Retinal pigment epithelial cell (primary cell): ENCODE data around the gene TPP1.
A peak's percentile ranks its signal among the peaks of the same experiment; 100 is the strongest.

Experiments used
- DNase-seq: peaks from one replicate; pipeline ENCODE4 v3.0.0-alpha.2; 2010; ENCODE audit warnings: low read depth
- H3K4me3 ChIP-seq: 2 replicates; pipeline ENCODE4 v1.5.1; 2011; ENCODE audit warnings: mild to moderate bottlenecking, low read length, control low read depth, moderate library complexity
- CTCF ChIP-seq: conservative IDR thresholded peaks from 2 replicates; pipeline ENCODE4 v1.5.1; 2011; ENCODE audit warnings: low read depth, low read length, control low read depth, inconsistent platforms

The TPP1 gene

GRCh38 chr11:6615882-6616585 lies 3.2 kb downstream of the TPP1 start:
- DNase-seq, result no peak
- TF ChIP-seq CTCF, result no peak
- H3K4me3 ChIP-seq, result no peak overlapping the region

DNA sequence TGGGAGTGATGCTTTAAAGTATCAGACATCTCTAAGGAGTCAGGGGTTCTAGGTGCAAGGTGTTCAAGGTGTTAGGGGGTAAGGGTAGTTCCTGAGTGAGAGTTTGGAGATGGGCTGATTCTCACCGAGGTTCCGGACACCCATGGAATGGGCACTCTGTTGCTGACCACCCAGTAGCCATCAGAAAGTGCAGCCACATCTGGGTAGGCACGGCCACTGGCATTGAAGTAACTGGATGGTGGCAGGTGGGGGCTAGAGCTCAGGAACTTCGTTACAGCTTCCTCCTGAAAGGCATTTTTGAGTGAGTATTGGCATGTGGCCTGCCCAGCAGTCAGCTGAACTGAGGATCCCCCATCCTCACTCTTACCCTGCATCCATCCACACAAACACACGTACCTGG lies 4.2 kb downstream of the TPP1 start:
- no peak overlapping the region for H3K4me3 ChIP-seq
- TF ChIP-seq CTCF, result no peak
- DNase-seq, result no peak

DNA sequence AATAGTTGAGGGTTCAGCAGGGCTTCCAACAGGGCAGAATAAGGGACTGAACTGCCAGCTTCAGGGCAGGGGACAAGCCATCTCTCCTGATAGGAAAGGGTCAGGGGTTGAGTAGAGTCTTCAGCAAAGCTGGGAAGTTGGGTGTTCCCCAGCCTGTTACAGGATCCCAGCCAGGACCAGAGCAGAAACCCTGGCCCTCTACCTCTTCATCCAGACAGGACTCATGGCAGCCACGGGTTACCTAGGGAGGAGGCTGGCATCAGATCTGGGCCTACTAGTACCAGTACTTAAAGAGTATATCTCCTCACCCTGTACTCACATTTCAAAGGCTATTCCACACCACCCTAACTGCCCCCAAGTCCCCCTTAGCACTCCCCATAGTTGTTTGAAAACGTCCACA lies 4.8 kb downstream of the TPP1 start:
- no peak for DNase-seq
- no peak for TF ChIP-seq CTCF
- no peak overlapping the region for H3K4me3 ChIP-seq

DNA sequence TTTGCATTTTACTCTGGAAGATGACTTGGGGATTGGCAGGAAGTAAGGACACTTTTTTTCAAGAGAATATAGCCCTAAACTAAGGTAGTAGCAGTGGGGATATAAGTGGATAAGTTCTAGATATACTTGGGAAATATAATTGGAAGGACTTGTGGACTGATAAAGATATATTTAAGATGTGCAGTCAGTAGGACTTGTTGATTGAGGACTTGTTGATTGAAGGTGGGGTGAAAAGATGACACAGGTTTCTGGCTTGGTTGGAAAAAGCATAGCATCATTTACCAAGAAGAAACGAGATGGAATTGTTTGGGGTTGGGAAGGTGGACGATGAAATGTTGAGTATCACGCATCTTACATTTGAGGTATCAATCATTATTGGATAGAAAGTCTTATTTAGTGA lies 5.7 kb downstream of the TPP1 start:
- H3K4me3 ChIP-seq, result no peak overlapping the region
- no peak for TF ChIP-seq CTCF
- no peak for DNase-seq

- DNase-seq, result peak; percentile 79
- H3K4me3 ChIP-seq, result peak within 1 kb of the TSS; percentile 76
- TF ChIP-seq CTCF, result peak; percentile 66
These were observed 6.8 kb downstream of the TPP1 start, which contains the start of gene TAF10 for GRCh38 chr11:6612213-6613041. TAF10 (minus strand) TSS chr11:6612216; CDS start chr11:6612189, 27 bp downstream.

- TF ChIP-seq CTCF, result no peak
- DNase-seq, result no peak
- peak overlapping the region; percentile 76 for H3K4me3 ChIP-seq
These were observed 7.3 kb downstream of the TPP1 start for GRCh38 chr11:6611963-6612212.
